GM12878 (cell line): ENCODE data around the gene RSKR. TPM values are rescaled to one million over a fixed set of nuclear protein-coding genes. Genes with fewer than 3 reads are reported as not detected.

Source experiments
- BCL11A ChIP-seq: IDR thresholded peaks from 2 replicates; pipeline ENCODE4 v1.6.1; 2011; ENCODE audit warnings: low read depth, low read length
- EED ChIP-seq: sonication (generic); IDR thresholded peaks from 2 replicates; pipeline ENCODE4 v1.6.1; 2016; ENCODE audit warnings: antibody characterized with exemption, low read depth
- EP300 ChIP-seq, 2 experiments: fragments of 150-350 bp in 1 of 2; IDR thresholded peaks; 2 replicates each; pipeline ENCODE4 v1.6.1; 2011 to 2012; ENCODE audit warnings: low read depth in 2 of 2, low read length in 2 of 2, borderline replicate concordance in 1 of 2, improper control_type of control experiment in 1 of 2, inconsistent platforms in 1 of 2; ENCODE audit not compliant: control insufficient read depth in 1 of 2
- ETV6 ChIP-seq, 2 experiments: fragments of 450-650 bp in 1 of 2; IDR thresholded peaks in 1 of 2; conservative IDR thresholded peaks in 1 of 2; 2 replicates each; pipeline ENCODE4 v1.6.1; 2014; ENCODE audit warnings: antibody characterized with exemption in 1 of 2, borderline replicate concordance in 1 of 2, low read depth in 1 of 2, mild to moderate bottlenecking in 1 of 2, moderate library complexity in 1 of 2
- FOXM1 ChIP-seq: IDR thresholded peaks from 2 replicates; pipeline ENCODE4 v1.6.1; 2012; ENCODE audit warnings: low read depth, mild to moderate bottlenecking, inconsistent platforms, low read length, moderate library complexity
- GABPA ChIP-seq: IDR thresholded peaks from 2 replicates; pipeline ENCODE4 v1.6.1; 2014; ENCODE audit warnings: antibody characterized with exemption, low read depth, mild to moderate bottlenecking, inconsistent platforms
- KDM1A ChIP-seq: fragments of 200-600 bp; sonication (generic); IDR thresholded peaks from 2 replicates; pipeline ENCODE4 v1.6.1; 2016; ENCODE audit warnings: borderline replicate concordance
- MEF2A ChIP-seq: IDR thresholded peaks from 2 replicates; pipeline ENCODE4 v1.6.1; 2011; ENCODE audit warnings: low read depth, mild to moderate bottlenecking, low read length, moderate library complexity; ENCODE audit not compliant: insufficient read depth
- MEF2B ChIP-seq: fragments of 450-650 bp; IDR thresholded peaks from 2 replicates; pipeline ENCODE4 v1.6.1; 2018; ENCODE audit warnings: mild to moderate bottlenecking, moderate library complexity; ENCODE audit not compliant: partially characterized antibody, poor library complexity, severe bottlenecking
- NBN ChIP-seq: fragments of 450-650 bp; IDR thresholded peaks from 2 replicates; pipeline ENCODE4 v1.6.1; 2016
- RCOR1 ChIP-seq: conservative IDR thresholded peaks from 2 replicates; pipeline ENCODE4 v1.6.1; 2012; ENCODE audit warnings: low read depth, low read length, improper control_type of control experiment
- RUNX3 ChIP-seq: IDR thresholded peaks from 2 replicates; pipeline ENCODE4 v1.6.1; 2012; ENCODE audit warnings: low read length, inconsistent platforms
- SMAD1 ChIP-seq: fragments of 450-650 bp; IDR thresholded peaks from 2 replicates; pipeline ENCODE4 v1.6.1; 2018; ENCODE audit warnings: mild to moderate bottlenecking, low read depth; ENCODE audit not compliant: partially characterized antibody
- SPI1 ChIP-seq: IDR thresholded peaks from 2 replicates; pipeline ENCODE4 v1.6.1; 2011; ENCODE audit warnings: low read depth, mild to moderate bottlenecking, low read length, moderate library complexity, borderline replicate concordance; ENCODE audit not compliant: insufficient read depth
- SREBF2 ChIP-seq: IDR thresholded peaks from 2 replicates; pipeline ENCODE4 v1.6.1; 2012; ENCODE audit warnings: mild to moderate bottlenecking, low read length
- ZNF217 ChIP-seq: fragments of 450-650 bp; IDR thresholded peaks from 2 replicates; pipeline ENCODE4 v1.6.1; 2017; ENCODE audit warnings: antibody characterized with exemption, mild to moderate bottlenecking
- ZNF24 ChIP-seq: fragments of 450-650 bp; IDR thresholded peaks from 2 replicates; pipeline ENCODE4 v1.6.1; 2017; ENCODE audit warnings: antibody characterized with exemption, mild to moderate bottlenecking
- ZNF384 ChIP-seq: IDR thresholded peaks from 2 replicates; pipeline ENCODE4 v1.6.1; 2012; ENCODE audit warnings: low read depth, mild to moderate bottlenecking, low read length, improper control_type of control experiment, borderline replicate concordance
- ZSCAN29 ChIP-seq: fragments of 450-650 bp; IDR thresholded peaks from 2 replicates; pipeline ENCODE4 v1.6.1; 2017; ENCODE audit warnings: mild to moderate bottlenecking, moderate library complexity
- polyA plus RNA-seq, 11 experiments: library from polyadenylated mRNA; depleted of rRNA in 4 of 11; unstranded in 6 of 11; stranded (reverse) in 5 of 11; fragments of >200 nt; fragmentation: Nextera tagmentation in 4 of 11; fragmentation: Illumina TruSeq in 1 of 11; extraction: Ambion mirVana in 4 of 11; extraction: Trizol in 1 of 11; gene quantifications; 1 replicate in 1 of 11; 2 replicates in 10 of 11; pipeline versions ENCODE4 v1.2.1 to v1.2.3, GENCODE V29; 2011 to 2016; ENCODE audit warnings: inconsistent platforms in 2 of 11, missing spikeins in 2 of 11, low read depth in 1 of 11
- total RNA-seq, 4 experiments: library from RNA; depleted of rRNA in 3 of 4; stranded (reverse); fragments of >200 nt in 3 of 4; fragmentation: Illumina TruSeq in 1 of 4; extraction: Trizol in 1 of 4; gene quantifications; 2 replicates each; pipeline versions ENCODE4 v1.2.1 to v1.2.3, GENCODE V29; 2013 to 2021
- TF ChIP-seq, protein P1 (sequence below): fragments of 450-650 bp; IDR thresholded peaks from 2 replicates; pipeline ENCODE4 v1.6.1; 2017; ENCODE audit warnings: low read depth, mild to moderate bottlenecking, moderate library complexity
- TF ChIP-seq, protein P2 (sequence below): fragments of 450-650 bp; formaldehyde crosslinking; IDR thresholded peaks from 2 replicates; pipeline ENCODE4 v1.5.0; 2022; ENCODE audit warnings: mild to moderate bottlenecking, missing genetic modification characterization
- TF ChIP-seq, protein P3 (sequence below): IDR thresholded peaks from 2 replicates; pipeline ENCODE4 v1.6.1; 2012; ENCODE audit warnings: mild to moderate bottlenecking, low read depth, low read length

RSKR gene
- total and polyA plus RNA-seq, 10 of the 15 experiments (the other 5 are each of a cell fraction or from before 2014, with no cell fraction given): 0.52 to 22.4 (median 8.7) TPM

DNA sequence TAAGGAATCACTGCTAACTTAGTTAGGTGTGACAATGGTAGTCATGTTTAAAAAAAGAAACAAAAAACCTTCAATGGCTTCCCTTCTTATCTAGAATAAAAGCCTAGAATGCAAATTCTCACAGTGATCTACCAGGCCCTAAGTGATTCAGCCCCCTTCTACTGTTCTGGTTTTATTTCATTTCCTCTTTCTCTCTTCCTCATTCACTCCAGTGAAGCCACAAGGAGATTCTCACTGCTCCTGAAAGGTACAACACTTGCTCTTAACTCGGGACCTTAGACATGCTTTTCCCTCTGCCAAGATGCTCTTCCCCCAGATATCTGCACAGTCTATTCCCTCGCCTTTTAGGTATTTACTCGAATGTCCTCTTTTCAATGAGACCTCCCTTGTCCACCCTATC is 46.4 kb downstream of the RSKR start (continued):
- no peak for TF ChIP-seq KDM1A
- no peak for TF ChIP-seq RCOR1
- TF ChIP-seq ZNF217: no peak; the same call in 1 of the 2 replicates
- TF ChIP-seq ZNF24: 0 out of 2 replicates have a peak, but pooled peaks have one; percentile 14
- peak; percentile 87 for TF ChIP-seq RUNX3
- TF ChIP-seq ZNF384: 0 out of 2 replicates have a peak, but pooled peaks have one; percentile 12
- TF ChIP-seq GABPA: no peak
- TF ChIP-seq, protein P1, sequence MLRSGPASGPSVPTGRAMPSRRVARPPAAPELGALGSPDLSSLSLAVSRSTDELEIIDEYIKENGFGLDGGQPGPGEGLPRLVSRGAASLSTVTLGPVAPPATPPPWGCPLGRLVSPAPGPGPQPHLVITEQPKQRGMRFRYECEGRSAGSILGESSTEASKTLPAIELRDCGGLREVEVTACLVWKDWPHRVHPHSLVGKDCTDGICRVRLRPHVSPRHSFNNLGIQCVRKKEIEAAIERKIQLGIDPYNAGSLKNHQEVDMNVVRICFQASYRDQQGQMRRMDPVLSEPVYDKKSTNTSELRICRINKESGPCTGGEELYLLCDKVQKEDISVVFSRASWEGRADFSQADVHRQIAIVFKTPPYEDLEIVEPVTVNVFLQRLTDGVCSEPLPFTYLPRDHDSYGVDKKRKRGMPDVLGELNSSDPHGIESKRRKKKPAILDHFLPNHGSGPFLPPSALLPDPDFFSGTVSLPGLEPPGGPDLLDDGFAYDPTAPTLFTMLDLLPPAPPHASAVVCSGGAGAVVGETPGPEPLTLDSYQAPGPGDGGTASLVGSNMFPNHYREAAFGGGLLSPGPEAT: peak; percentile 84
- TF ChIP-seq BCL11A: 0 out of 2 replicates have a peak, but pooled peaks have one; percentile 26
- TF ChIP-seq SMAD1: no peak
- no peak for TF ChIP-seq MEF2B
- 0 out of 2 replicates have a peak, but pooled peaks have one; percentile 20 for TF ChIP-seq FOXM1
- TF ChIP-seq SPI1: peak; percentile 97
- TF ChIP-seq, protein P2, sequence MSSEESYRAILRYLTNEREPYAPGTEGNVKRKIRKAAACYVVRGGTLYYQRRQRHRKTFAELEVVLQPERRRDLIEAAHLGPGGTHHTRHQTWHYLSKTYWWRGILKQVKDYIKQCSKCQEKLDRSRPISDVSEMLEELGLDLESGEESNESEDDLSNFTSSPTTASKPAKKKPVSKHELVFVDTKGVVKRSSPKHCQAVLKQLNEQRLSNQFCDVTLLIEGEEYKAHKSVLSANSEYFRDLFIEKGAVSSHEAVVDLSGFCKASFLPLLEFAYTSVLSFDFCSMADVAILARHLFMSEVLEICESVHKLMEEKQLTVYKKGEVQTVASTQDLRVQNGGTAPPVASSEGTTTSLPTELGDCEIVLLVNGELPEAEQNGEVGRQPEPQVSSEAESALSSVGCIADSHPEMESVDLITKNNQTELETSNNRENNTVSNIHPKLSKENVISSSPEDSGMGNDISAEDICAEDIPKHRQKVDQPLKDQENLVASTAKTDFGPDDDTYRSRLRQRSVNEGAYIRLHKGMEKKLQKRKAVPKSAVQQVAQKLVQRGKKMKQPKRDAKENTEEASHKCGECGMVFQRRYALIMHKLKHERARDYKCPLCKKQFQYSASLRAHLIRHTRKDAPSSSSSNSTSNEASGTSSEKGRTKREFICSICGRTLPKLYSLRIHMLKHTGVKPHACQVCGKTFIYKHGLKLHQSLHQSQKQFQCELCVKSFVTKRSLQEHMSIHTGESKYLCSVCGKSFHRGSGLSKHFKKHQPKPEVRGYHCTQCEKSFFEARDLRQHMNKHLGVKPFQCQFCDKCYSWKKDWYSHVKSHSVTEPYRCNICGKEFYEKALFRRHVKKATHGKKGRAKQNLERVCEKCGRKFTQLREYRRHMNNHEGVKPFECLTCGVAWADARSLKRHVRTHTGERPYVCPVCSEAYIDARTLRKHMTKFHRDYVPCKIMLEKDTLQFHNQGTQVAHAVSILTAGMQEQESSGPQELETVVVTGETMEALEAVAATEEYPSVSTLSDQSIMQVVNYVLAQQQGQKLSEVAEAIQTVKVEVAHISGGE (CRISPR knock-in tag): no peak
- no peak for TF ChIP-seq ZSCAN29
- TF ChIP-seq EP300 (IDR thresholded peaks at IDR 0.05; ENCODE audit: borderline replicate concordance in 1 of 2, control insufficient read depth in 1 of 2, low read depth in 2 of 2, low read length in 2 of 2): peak in 1 of 2 experiments; percentile 70; a peak in 1 of 4 replicates
- 0 out of 2 replicates have a peak, but pooled peaks have one; percentile 69 for TF ChIP-seq NBN
- TF ChIP-seq MEF2A: no peak
- TF ChIP-seq SREBF2: no peak
- TF ChIP-seq, protein P3, sequence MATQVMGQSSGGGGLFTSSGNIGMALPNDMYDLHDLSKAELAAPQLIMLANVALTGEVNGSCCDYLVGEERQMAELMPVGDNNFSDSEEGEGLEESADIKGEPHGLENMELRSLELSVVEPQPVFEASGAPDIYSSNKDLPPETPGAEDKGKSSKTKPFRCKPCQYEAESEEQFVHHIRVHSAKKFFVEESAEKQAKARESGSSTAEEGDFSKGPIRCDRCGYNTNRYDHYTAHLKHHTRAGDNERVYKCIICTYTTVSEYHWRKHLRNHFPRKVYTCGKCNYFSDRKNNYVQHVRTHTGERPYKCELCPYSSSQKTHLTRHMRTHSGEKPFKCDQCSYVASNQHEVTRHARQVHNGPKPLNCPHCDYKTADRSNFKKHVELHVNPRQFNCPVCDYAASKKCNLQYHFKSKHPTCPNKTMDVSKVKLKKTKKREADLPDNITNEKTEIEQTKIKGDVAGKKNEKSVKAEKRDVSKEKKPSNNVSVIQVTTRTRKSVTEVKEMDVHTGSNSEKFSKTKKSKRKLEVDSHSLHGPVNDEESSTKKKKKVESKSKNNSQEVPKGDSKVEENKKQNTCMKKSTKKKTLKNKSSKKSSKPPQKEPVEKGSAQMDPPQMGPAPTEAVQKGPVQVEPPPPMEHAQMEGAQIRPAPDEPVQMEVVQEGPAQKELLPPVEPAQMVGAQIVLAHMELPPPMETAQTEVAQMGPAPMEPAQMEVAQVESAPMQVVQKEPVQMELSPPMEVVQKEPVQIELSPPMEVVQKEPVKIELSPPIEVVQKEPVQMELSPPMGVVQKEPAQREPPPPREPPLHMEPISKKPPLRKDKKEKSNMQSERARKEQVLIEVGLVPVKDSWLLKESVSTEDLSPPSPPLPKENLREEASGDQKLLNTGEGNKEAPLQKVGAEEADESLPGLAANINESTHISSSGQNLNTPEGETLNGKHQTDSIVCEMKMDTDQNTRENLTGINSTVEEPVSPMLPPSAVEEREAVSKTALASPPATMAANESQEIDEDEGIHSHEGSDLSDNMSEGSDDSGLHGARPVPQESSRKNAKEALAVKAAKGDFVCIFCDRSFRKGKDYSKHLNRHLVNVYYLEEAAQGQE: no peak
- peak in 1 of 2 experiments; percentile 30; a peak in 1 of 4 replicates for TF ChIP-seq ETV6 (conservative IDR thresholded peaks at IDR 0.05 in 1 of 2, IDR thresholded peaks at IDR 0.05 in 1 of 2; ENCODE audit: borderline replicate concordance in 1 of 2, low read depth in 1 of 2)
- peak; percentile 80 for TF ChIP-seq EED
